ENCODE measurements around the gene KRTAP4-11. TPM values are rescaled to one million over a fixed set of nuclear protein-coding genes. Genes with fewer than 3 reads are reported as not detected.
"Not testable (repeated sequence)": the region's sequence is repeated elsewhere in the genome, so short reads cannot be mapped to it uniquely, and the experiment has no call there.

KRTAP4-11 gene
- total RNA-seq, 1 donor from 2014 or later = not detected

DNA sequence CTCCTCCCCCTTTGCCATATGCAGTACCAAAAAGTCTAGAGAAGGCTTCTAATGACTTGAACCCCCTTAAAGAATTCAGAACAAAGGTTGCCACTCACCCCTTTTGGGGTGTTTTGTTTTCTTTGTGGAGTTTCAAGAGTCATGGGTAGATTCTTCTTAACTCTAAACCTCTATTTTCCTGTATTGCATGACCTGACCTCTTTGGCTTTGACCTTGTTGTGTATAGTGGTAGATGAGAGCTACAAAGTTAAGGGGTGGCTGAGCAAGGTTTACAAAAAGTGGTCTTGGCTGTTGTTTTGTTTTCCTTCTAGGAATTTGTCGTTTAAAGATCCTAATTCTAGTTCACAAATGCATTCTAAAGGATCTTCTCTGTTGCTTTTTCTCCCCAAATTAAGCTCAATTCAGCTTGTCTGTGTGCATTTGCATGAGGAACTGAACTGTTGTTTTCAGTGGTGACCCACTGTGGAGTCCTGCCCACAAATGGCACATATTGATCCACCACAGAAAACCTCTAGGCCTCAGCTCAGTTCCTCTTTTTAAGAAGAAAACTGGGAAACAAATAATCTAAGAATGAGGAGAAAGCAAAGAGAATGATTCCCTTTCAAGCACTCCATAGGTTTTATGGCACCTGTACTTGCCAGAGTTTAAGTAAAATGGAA, 9.3 kb downstream of the KRTAP4-11 start:
- not testable (repeated sequence) for H3K27ac ChIP-seq (ENCODE audit: low read depth, low read length); H3K27me3 ChIP-seq (ENCODE audit: control insufficient read depth in 3 of 3, insufficient read depth in 3 of 3, low read length in 3 of 3); H3K9ac ChIP-seq (ENCODE audit: low read depth in 1 of 3, low read length in 3 of 3); H3K4me3 ChIP-seq (ENCODE audit: low read length in 3 of 3); H3K4me1 ChIP-seq (ENCODE audit: control insufficient read depth in 3 of 3, insufficient read depth in 3 of 3, low read length in 3 of 3); H3K9me3 ChIP-seq (ENCODE audit: control insufficient read depth in 3 of 3, low read length in 3 of 3); H3K36me3 ChIP-seq (ENCODE audit: control insufficient read depth in 3 of 3, insufficient read depth in 3 of 3, low read length in 3 of 3)

DNA sequence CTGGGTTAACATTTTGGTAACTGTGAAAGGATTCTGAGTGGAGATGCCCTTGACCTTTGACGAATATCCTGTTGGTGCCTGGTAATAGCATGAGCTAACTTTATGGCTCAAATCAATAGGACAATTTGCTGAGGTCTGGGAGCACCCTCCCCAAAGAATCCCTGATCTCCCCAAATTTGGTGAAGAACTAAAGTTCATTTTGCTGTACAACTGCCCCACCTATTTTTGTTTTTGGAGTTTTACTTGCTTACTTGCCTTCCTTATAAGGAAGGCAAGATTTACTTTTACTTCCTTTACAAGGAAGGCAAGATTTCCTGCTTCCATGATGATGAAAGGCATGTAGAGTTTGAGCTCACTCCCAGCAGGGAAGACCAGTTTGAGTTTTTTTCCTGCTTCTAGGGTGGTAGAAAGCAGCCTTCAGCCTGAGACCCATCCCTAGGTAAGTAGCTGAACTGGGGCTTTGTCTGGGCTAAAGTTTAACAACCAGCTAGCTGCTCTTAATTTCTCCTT, 10.2 kb downstream of the KRTAP4-11 start:
- Histone ChIP-seq H3K27ac (ENCODE audit: low read depth, low read length) (no peak overlapping the region), H3K27me3 (ENCODE audit: control insufficient read depth in 3 of 3, insufficient read depth in 3 of 3, low read length in 3 of 3) (peaks cover 0 to 2% (median 0%) of the 10 kb centered on the region in 3 donors), H3K4me3 (ENCODE audit: low read length in 3 of 3) (no peak overlapping the region), H3K9me3 (ENCODE audit: control insufficient read depth in 3 of 3, low read length in 3 of 3) (no peaks in the 10 kb centered on the region), H3K36me3 (ENCODE audit: control insufficient read depth in 3 of 3, insufficient read depth in 3 of 3, low read length in 3 of 3) (no peaks in the 10 kb centered on the region), H3K9ac (ENCODE audit: low read depth in 1 of 3, low read length in 3 of 3) (no peak overlapping the region), H3K4me1 (ENCODE audit: control insufficient read depth in 3 of 3, insufficient read depth in 3 of 3, low read length in 3 of 3) (no peaks in the 10 kb centered on the region)

DNA sequence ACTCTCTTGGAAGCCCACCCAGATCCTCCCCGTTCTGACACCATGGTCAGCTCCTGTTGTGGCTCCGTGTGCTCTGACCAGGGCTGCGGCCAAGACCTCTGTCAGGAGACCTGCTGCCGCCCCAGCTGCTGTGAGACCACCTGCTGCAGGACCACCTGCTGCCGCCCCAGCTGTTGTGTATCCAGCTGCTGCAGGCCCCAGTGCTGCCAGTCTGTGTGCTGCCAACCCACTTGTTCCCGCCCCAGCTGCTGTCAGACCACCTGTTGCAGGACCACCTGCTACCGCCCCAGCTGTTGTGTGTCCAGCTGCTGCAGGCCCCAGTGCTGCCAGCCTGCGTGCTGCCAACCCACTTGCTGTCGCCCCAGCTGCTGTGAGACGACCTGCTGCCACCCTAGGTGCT, 12.8 kb downstream of the KRTAP4-11 start, which contains the start of gene KRTAP4-9:
Gene KRTAP4-9, plus strand, starts transcription at position 43 of the 400 bp plus-strand sequence. Its CDS starts 0 bp downstream, at position 43.
- H3K4me1 ChIP-seq (ENCODE audit: control insufficient read depth in 3 of 3, insufficient read depth in 3 of 3, low read length in 3 of 3); H3K27me3 ChIP-seq (ENCODE audit: control insufficient read depth in 3 of 3, insufficient read depth in 3 of 3, low read length in 3 of 3); H3K4me3 ChIP-seq (ENCODE audit: low read length in 3 of 3); H3K9ac ChIP-seq (ENCODE audit: low read depth in 1 of 3, low read length in 3 of 3); H3K9me3 ChIP-seq (ENCODE audit: control insufficient read depth in 3 of 3, low read length in 3 of 3); H3K36me3 ChIP-seq (ENCODE audit: control insufficient read depth in 3 of 3, insufficient read depth in 3 of 3, low read length in 3 of 3); H3K27ac ChIP-seq (ENCODE audit: low read depth, low read length): not testable (repeated sequence)

DNA sequence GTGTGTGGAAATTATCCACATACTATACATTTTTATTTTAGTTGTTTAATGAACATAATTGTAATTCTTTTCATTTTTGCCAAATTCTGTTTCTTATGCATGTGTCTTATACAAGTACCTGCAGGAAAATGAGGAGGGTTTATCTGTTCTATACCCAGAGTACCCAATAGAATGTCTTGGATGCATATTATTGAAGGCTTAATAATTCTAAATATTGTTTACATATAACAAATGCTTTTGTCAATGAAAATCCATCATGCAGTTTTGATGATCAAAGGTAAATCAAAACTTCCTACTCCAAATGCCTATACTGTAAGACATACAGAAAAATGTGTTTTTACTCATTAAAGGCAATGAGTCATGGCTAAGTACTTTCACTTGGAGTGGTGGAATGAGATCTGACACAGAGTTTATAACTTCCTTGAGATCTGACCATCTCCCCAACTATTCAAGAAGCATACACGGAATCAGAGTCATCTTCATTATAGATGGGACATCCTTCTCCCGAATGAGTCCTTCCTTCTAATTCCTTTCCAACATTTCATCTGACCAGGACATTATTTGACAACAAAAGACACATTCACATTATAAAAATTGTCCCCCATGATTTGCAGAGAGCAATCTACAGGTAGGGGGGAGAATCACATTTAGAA, 13.7 kb downstream of the KRTAP4-11 start:
- not testable (repeated sequence) for H3K9me3 ChIP-seq (ENCODE audit: control insufficient read depth in 3 of 3, low read length in 3 of 3); H3K27ac ChIP-seq (ENCODE audit: low read depth, low read length); H3K4me3 ChIP-seq (ENCODE audit: low read length in 3 of 3); H3K4me1 ChIP-seq (ENCODE audit: control insufficient read depth in 3 of 3, insufficient read depth in 3 of 3, low read length in 3 of 3); H3K9ac ChIP-seq (ENCODE audit: low read depth in 1 of 3, low read length in 3 of 3); H3K36me3 ChIP-seq (ENCODE audit: control insufficient read depth in 3 of 3, insufficient read depth in 3 of 3, low read length in 3 of 3); H3K27me3 ChIP-seq (ENCODE audit: control insufficient read depth in 3 of 3, insufficient read depth in 3 of 3, low read length in 3 of 3)

DNA sequence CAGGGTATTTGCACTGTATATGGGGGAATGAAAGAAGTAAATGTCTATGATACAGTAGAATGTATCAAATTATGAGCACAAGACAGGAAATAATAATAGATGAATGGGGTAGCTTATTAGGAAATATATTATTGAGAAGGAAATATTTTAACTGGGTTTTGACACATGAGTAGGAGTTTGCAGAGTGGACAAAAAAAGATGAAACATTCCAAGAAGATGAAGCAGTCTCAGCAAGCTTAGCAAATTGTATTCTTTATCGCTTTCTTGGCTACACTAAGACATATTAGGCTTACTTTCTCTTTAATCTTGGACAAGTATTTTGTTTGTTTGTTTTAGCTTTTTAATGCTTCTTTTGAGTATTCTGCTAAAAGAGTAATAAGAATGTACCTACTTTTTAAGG, 14.3 kb downstream of the KRTAP4-11 start:
- Histone ChIP-seq H3K27ac (ENCODE audit: low read depth, low read length) (no peak overlapping the region), H3K4me1 (ENCODE audit: control insufficient read depth in 3 of 3, insufficient read depth in 3 of 3, low read length in 3 of 3) (no peaks in the 10 kb centered on the region), H3K27me3 (ENCODE audit: control insufficient read depth in 3 of 3, insufficient read depth in 3 of 3, low read length in 3 of 3) (peaks cover 0 to 4% (median 2%) of the 10 kb centered on the region in 3 donors), H3K9ac (ENCODE audit: low read depth in 1 of 3, low read length in 3 of 3) (no peak overlapping the region), H3K9me3 (ENCODE audit: control insufficient read depth in 3 of 3, low read length in 3 of 3) (no peaks in the 10 kb centered on the region), H3K36me3 (ENCODE audit: control insufficient read depth in 3 of 3, insufficient read depth in 3 of 3, low read length in 3 of 3) (no peaks in the 10 kb centered on the region), H3K4me3 (ENCODE audit: low read length in 3 of 3) (no peak overlapping the region)

DNA sequence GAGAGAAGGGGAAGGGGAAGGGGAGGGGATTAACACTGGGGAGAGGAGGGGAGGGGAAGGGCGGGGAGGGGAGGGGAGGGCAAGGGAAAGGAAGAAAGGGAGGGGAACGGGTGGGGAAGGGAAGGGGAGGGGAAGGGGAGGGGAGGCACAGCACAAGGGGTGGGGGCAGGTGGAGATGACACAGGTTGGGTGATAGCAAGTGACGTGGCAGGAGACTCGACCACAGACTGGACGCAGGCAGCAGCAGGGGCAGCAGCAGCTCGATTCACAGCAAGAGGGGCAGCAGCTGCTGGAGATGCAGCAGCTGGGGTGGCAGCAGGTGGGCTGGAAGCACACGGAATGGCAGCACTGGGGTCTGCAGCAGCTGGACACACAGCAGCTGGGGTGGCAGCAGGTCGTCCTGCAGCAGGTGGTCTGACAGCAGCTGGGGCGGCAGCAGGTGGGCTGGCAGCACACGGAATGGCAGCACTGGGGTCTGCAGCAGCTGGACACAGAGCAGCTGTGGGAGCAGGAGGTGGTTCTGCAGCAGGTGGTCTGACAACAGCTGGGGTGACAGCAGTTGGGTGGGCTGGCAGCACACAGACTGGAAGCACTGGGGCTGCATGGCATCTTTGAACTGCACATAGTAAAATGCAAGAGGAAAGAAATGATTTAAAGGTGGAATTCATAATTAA, 16.4 kb downstream of the KRTAP4-11 start, which contains the start of gene KRTAP4-16:
Gene KRTAP4-16, minus strand, starts transcription at position 624 of the 674 bp plus-strand sequence. Its CDS starts 0 bp downstream, at position 624.
- Histone ChIP-seq H3K9ac (ENCODE audit: low read depth in 1 of 3, low read length in 3 of 3) (no peak within 1 kb of the TSS), H3K4me1 (ENCODE audit: control insufficient read depth in 3 of 3, insufficient read depth in 3 of 3, low read length in 3 of 3) (no peaks in the 10 kb centered on the region), H3K36me3 (ENCODE audit: control insufficient read depth in 3 of 3, insufficient read depth in 3 of 3, low read length in 3 of 3) (no peaks in the 10 kb centered on the region), H3K27me3 (ENCODE audit: control insufficient read depth in 3 of 3, insufficient read depth in 3 of 3, low read length in 3 of 3) (peaks cover 0 to 5% (median 2%) of the 10 kb centered on the region in 3 donors), H3K27ac (ENCODE audit: low read depth, low read length) (no peak within 1 kb of the TSS), H3K4me3 (ENCODE audit: low read length in 3 of 3) (no peak within 1 kb of the TSS), H3K9me3 (ENCODE audit: control insufficient read depth in 3 of 3, low read length in 3 of 3) (no peaks in the 10 kb centered on the region)

DNA sequence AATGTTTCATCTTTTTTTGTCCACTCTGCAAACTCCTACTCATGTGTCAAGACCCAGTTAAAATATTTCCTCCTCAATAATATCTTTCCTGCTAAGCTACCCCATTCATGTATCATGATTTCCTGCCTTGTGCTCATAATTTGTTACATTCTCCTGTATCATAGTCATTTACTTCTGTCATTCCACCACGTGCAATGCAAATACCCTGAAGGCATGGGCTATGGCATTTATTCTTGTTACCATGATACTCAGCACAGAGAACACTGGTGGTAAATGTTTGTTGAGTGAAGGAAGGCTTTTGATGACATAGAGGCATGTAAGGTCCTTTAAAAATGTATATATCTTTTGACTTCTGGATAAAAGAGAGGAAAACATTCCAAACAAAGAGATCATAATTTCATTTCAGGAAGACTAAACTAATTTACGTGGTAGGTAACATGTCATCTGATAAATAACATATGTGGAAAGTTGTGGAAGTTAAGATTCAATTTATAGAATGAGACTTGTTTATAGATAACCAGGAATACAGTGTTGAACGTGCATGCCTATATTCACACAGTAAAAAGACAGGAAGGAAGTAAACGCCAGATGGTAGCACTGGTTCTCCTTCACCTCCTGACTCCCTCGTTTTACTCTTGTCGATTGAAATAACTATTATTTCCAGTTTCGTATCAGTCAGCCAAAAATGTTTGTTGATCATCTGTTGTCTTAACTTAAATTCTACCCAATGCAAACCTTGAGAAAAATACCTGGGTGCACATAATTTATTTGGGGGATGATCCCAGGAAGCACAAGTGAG, 18.3 kb downstream of the KRTAP4-11 start:
- H3K36me3 ChIP-seq (ENCODE audit: control insufficient read depth in 3 of 3, insufficient read depth in 3 of 3, low read length in 3 of 3); H3K27me3 ChIP-seq (ENCODE audit: control insufficient read depth in 3 of 3, insufficient read depth in 3 of 3, low read length in 3 of 3); H3K4me3 ChIP-seq (ENCODE audit: low read length in 3 of 3); H3K27ac ChIP-seq (ENCODE audit: low read depth, low read length); H3K9ac ChIP-seq (ENCODE audit: low read depth in 1 of 3, low read length in 3 of 3); H3K4me1 ChIP-seq (ENCODE audit: control insufficient read depth in 3 of 3, insufficient read depth in 3 of 3, low read length in 3 of 3); H3K9me3 ChIP-seq (ENCODE audit: control insufficient read depth in 3 of 3, low read length in 3 of 3): not testable (repeated sequence)

DNA sequence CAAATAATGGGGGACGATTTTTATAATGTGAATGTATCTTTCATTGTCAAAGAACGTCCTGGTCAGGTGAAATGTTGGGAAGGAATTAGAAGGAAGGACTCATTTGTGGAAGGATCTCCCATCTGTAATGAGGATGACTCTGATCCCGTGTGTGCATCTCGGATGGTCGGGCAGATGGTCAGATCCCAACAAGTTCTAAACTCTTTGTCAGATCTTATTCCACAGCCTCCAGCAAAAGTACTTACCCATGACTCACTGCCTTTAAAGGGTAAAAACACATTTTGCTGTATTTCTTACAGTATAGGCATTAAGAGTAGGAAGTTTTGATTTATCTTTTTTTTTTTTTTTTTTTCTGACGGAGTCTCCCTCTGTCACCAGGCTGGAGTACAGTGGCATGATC, 19.7 kb downstream of the KRTAP4-11 start:
- H3K4me3 ChIP-seq (ENCODE audit: low read length in 3 of 3) = no peak overlapping the region
- no peaks in the 10 kb centered on the region for H3K9me3 ChIP-seq (ENCODE audit: control insufficient read depth in 3 of 3, low read length in 3 of 3)
- no peaks in the 10 kb centered on the region for H3K36me3 ChIP-seq (ENCODE audit: control insufficient read depth in 3 of 3, insufficient read depth in 3 of 3, low read length in 3 of 3)
- no peak overlapping the region for H3K9ac ChIP-seq (ENCODE audit: low read depth in 1 of 3, low read length in 3 of 3)
- H3K4me1 ChIP-seq (ENCODE audit: control insufficient read depth in 3 of 3, insufficient read depth in 3 of 3, low read length in 3 of 3) = no peaks in the 10 kb centered on the region
- H3K27ac ChIP-seq (ENCODE audit: low read depth, low read length) = no peak overlapping the region
- H3K27me3 ChIP-seq (ENCODE audit: control insufficient read depth in 3 of 3, insufficient read depth in 3 of 3, low read length in 3 of 3) = peaks cover 0 to 3% (median 2%) of the 10 kb centered on the region in 3 donors

DNA sequence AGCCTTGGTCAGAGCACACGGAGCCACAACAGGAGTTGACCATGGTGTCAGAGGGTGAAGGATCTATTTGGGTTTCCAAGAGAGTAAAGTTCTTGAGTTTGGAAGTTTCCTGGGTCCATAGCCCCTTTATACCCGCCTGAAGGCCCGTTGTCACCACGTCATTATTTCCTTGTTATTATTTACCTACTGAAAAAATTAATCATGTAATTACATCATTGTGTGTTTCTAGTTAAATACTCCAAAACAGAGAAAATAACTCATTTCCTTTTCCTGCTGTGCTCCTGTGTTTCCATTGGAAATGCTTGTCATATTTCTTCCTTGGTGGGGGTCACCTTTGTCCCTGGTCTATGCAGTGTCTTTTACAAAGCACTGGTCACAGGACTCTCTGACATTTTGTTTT, 20.1 kb downstream of the KRTAP4-11 start, which contains the start of gene KRTAP4-8:
Gene KRTAP4-8, minus strand, starts transcription at position 101 of the 400 bp plus-strand sequence. Its CDS starts 58 bp downstream, at position 43.
- Histone ChIP-seq H3K9ac (ENCODE audit: low read depth in 1 of 3, low read length in 3 of 3) (no peak within 1 kb of the TSS), H3K4me1 (ENCODE audit: control insufficient read depth in 3 of 3, insufficient read depth in 3 of 3, low read length in 3 of 3) (no peaks in the 10 kb centered on the region), H3K36me3 (ENCODE audit: control insufficient read depth in 3 of 3, insufficient read depth in 3 of 3, low read length in 3 of 3) (no peaks in the 10 kb centered on the region), H3K4me3 (ENCODE audit: low read length in 3 of 3) (no peak within 1 kb of the TSS), H3K27me3 (ENCODE audit: control insufficient read depth in 3 of 3, insufficient read depth in 3 of 3, low read length in 3 of 3) (peaks cover 0 to 3% (median 2%) of the 10 kb centered on the region in 3 donors), H3K9me3 (ENCODE audit: control insufficient read depth in 3 of 3, low read length in 3 of 3) (no peaks in the 10 kb centered on the region), H3K27ac (ENCODE audit: low read depth, low read length) (no peak within 1 kb of the TSS)

Measured in skeletal muscle tissue (tissue), 4 donors.